ENCODE results near the gene LOXL3.

The LOXL3 gene

GRCh38 chr2:74593826-74594772, 40.4 kb upstream of the LOXL3 start:
- DNase-seq (ENCODE audit: insufficient read length, low spot score) (no peak), FAIRE-seq (no peak)
- no peak for TF ChIP-seq CTCF (IDR thresholded peaks at IDR 0.05; ENCODE audit: insufficient read depth, missing control alignments)

- TF ChIP-seq CTCF (IDR thresholded peaks at IDR 0.05; ENCODE audit: insufficient read depth, missing control alignments): no peak
- FAIRE-seq (no peak), DNase-seq (ENCODE audit: insufficient read length, low spot score) (no peak)
Observed at GRCh38 chr2:74588664-74589063, 34.9 kb upstream of the LOXL3 start.

GRCh38 chr2:74587664-74588277, 34.0 kb upstream of the LOXL3 start:
- FAIRE-seq (peak; percentile 41), DNase-seq (ENCODE audit: insufficient read length, low spot score) (no peak)
- TF ChIP-seq CTCF (IDR thresholded peaks at IDR 0.05; ENCODE audit: insufficient read depth, missing control alignments): peak; percentile 87

- DNase-seq (ENCODE audit: insufficient read length, low spot score): no peak
- FAIRE-seq: no peak
- TF ChIP-seq CTCF (IDR thresholded peaks at IDR 0.05; ENCODE audit: insufficient read depth, missing control alignments): no peak
Observed at GRCh38 chr2:74585406-74586185, 31.9 kb upstream of the LOXL3 start.

- TF ChIP-seq CTCF (IDR thresholded peaks at IDR 0.05; ENCODE audit: insufficient read depth, missing control alignments): no peak
- FAIRE-seq (no peak), DNase-seq (ENCODE audit: insufficient read length, low spot score) (no peak)
Observed at GRCh38 chr2:74584088-74584645, 30.4 kb upstream of the LOXL3 start.

GRCh38 chr2:74583504-74583903, 29.8 kb upstream of the LOXL3 start:
- DNase-seq (ENCODE audit: insufficient read length, low spot score) (no peak), FAIRE-seq (no peak)
- no peak for TF ChIP-seq CTCF (IDR thresholded peaks at IDR 0.05; ENCODE audit: insufficient read depth, missing control alignments)
